OCI-LY1 (cell line): Measurements from ENCODE around the gene LRRC8B.

Source experiments
- H2AFZ ChIP-seq: fragments of 200-600 bp; sonication (generic), shearing (Covaris generic); 2 replicates; pipeline ENCODE4 v1.6.0; 2014; ENCODE audit warnings: antibody characterized with exemption, mild to moderate bottlenecking, low read length
- H3F3A ChIP-seq: fragments of 200-600 bp; sonication (generic), shearing (Covaris generic); 2 replicates; pipeline ENCODE4 v1.6.0; 2014; ENCODE audit warnings: mild to moderate bottlenecking, antibody characterized with exemption, low read length, moderate library complexity; ENCODE audit not compliant: insufficient read depth
- H3K27ac ChIP-seq: fragments of 200-600 bp; sonication (generic); 2 replicates; pipeline ENCODE4 v1.5.1; 2014; ENCODE audit warnings: low read length, mixed run types, mild to moderate bottlenecking, low read depth; ENCODE audit not compliant: poor library complexity, severe bottlenecking
- H3K27me3 ChIP-seq: fragments of 200-600 bp; sonication (generic); 2 replicates; pipeline ENCODE4 v1.6.0; 2014; ENCODE audit warnings: antibody characterized with exemption, mild to moderate bottlenecking, low read length, moderate library complexity; ENCODE audit not compliant: insufficient read depth
- H3K36me3 ChIP-seq: fragments of 200-600 bp; sonication (generic); 2 replicates; pipeline ENCODE4 v1.6.1; 2014; ENCODE audit warnings: mild to moderate bottlenecking, antibody characterized with exemption, low read length, moderate library complexity, mixed read lengths; ENCODE audit not compliant: insufficient read depth
- H3K4me1 ChIP-seq: fragments of 200-600 bp; sonication (generic); 2 replicates; pipeline ENCODE4 v1.5.1; 2014; ENCODE audit warnings: mild to moderate bottlenecking, low read length, moderate library complexity; ENCODE audit not compliant: insufficient read depth, severe bottlenecking
- H3K4me2 ChIP-seq: fragments of 200-600 bp; sonication (generic), shearing (Covaris generic); 2 replicates; pipeline ENCODE4 v1.6.1; 2014; ENCODE audit warnings: low read length
- H3K4me3 ChIP-seq: fragments of 200-600 bp; sonication (generic); 2 replicates; pipeline ENCODE4 v1.5.1; 2014; ENCODE audit warnings: low read length, low read depth, mild to moderate bottlenecking, mixed read lengths; ENCODE audit not compliant: poor library complexity, severe bottlenecking
- H3K79me2 ChIP-seq: fragments of 200-600 bp; shearing (Covaris generic); 2 replicates; pipeline ENCODE4 v1.6.1; 2016; ENCODE audit warnings: mixed run types, low read length, mixed read lengths; ENCODE audit not compliant: insufficient read depth
- H3K9ac ChIP-seq: fragments of 200-600 bp; sonication (generic), shearing (Covaris generic); 2 replicates; pipeline ENCODE4 v1.6.1; 2014; ENCODE audit warnings: mild to moderate bottlenecking, low read length, mixed read lengths
- H3K9me2 ChIP-seq: fragments of 200-600 bp; sonication (generic), shearing (Covaris generic); 2 replicates; pipeline ENCODE4 v1.6.1; 2014; ENCODE audit warnings: low read depth, mild to moderate bottlenecking, low read length, mixed read lengths
- H3K9me3 ChIP-seq: fragments of 200-600 bp; shearing (Covaris generic); 2 replicates; pipeline ENCODE4 v1.6.1; 2014; ENCODE audit warnings: low read length, mixed read lengths
- H4K20me1 ChIP-seq: fragments of 200-600 bp; sonication (generic), shearing (Covaris generic); 2 replicates; pipeline ENCODE4 v1.6.0; 2016; ENCODE audit warnings: mild to moderate bottlenecking, low read length; ENCODE audit not compliant: insufficient read depth
- EZH2 ChIP-seq: fragments of 200-600 bp; sonication (generic), shearing (Covaris generic); IDR thresholded peaks from 2 replicates; pipeline ENCODE4 v1.8.0; 2017; ENCODE audit warnings: borderline replicate concordance, mixed run types, mild to moderate bottlenecking, antibody characterized with exemption, low read length, moderate library complexity, mixed read lengths
- TF ChIP-seq, protein P1 (sequence below): fragments of 200-600 bp; sonication (generic), shearing (Covaris generic); IDR thresholded peaks from 2 replicates; pipeline ENCODE4 v1.5.1; 2017; ENCODE audit warnings: mild to moderate bottlenecking, antibody characterized with exemption, low read length, moderate library complexity, mixed read lengths

Gene LRRC8B

GRCh38 chr1:89599332-89599630 is 74.7 kb downstream of the LRRC8B start:
- TF ChIP-seq, protein P1, sequence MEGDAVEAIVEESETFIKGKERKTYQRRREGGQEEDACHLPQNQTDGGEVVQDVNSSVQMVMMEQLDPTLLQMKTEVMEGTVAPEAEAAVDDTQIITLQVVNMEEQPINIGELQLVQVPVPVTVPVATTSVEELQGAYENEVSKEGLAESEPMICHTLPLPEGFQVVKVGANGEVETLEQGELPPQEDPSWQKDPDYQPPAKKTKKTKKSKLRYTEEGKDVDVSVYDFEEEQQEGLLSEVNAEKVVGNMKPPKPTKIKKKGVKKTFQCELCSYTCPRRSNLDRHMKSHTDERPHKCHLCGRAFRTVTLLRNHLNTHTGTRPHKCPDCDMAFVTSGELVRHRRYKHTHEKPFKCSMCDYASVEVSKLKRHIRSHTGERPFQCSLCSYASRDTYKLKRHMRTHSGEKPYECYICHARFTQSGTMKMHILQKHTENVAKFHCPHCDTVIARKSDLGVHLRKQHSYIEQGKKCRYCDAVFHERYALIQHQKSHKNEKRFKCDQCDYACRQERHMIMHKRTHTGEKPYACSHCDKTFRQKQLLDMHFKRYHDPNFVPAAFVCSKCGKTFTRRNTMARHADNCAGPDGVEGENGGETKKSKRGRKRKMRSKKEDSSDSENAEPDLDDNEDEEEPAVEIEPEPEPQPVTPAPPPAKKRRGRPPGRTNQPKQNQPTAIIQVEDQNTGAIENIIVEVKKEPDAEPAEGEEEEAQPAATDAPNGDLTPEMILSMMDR, result no peak; the same call in 1 of the 2 replicates
- no peak for TF ChIP-seq EZH2
- H3K79me2 ChIP-seq, result no peaks in the 10 kb centered on the region
- H3K9ac ChIP-seq, result no peak overlapping the region

DNA sequence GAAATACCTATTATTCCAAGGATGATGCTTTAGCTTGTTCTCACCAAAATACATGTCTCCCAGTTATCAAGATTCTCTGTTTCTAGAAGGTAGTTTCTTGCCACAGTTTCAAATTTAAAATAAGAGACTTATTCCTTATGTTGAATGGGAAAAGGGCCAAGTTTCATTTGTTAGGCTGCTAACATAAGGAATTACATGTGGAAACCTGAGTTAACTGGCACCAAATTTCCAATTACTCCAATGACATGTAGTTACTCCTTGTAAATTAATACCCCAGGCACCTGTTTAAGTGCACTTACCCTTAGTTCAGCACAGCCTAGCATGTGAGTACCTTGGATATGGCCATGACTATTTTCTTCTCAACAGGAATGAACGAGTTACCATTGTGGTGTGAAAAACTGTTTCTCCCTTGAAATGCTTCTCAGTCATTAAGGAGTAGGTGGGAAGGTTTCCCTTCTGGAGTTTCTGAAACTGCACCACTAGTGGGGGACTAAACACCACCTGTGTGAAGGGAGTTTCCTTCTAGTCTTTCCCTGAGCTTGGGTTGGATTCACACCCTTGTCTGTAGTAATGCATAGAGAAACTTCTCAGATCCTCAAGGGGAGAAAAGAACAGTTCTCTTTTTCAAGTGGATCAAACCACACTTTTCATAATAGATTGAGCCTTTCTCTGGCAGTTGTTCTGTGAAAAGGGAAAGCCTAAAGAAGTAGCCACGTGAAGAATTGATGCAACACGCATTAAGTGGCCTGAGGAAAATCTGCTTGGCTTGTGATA is 76.0 kb downstream of the LRRC8B start:
- Histone ChIP-seq H3K9me3 (no peaks in the 10 kb centered on the region), H3K79me2 (no peaks in the 10 kb centered on the region), H3K4me2 (no peak overlapping the region), H2AFZ (no peak overlapping the region), H3K9me2 (no peaks in the 10 kb centered on the region), H3K9ac (no peak overlapping the region), H3F3A (no peaks in the 10 kb centered on the region), H3K36me3 (no peaks in the 10 kb centered on the region), H3K4me1 (no peaks in the 10 kb centered on the region), H3K27ac (no peak overlapping the region), H4K20me1 (no peaks in the 10 kb centered on the region), H3K27me3 (no peaks in the 10 kb centered on the region), H3K4me3 (no peak overlapping the region)
- TF ChIP-seq EZH2, result no peak
- TF ChIP-seq, protein P1, result no peak

More at GRCh38 chr1:89599332-89599630, 74.7 kb downstream of the LRRC8B start:
- H3K27me3 ChIP-seq, result no peaks in the 10 kb centered on the region
- no peak overlapping the region for H3K4me3 ChIP-seq
- no peak overlapping the region for H3K4me2 ChIP-seq
- no peaks in the 10 kb centered on the region for H3F3A ChIP-seq
- no peak overlapping the region for H3K27ac ChIP-seq
- H3K4me1 ChIP-seq, result peaks cover 12% of the 10 kb centered on the region
- peaks cover 4% of the 10 kb centered on the region; the same call in 1 of the 2 replicates for H3K36me3 ChIP-seq
- H4K20me1 ChIP-seq, result no peaks in the 10 kb centered on the region
- no peak overlapping the region for H2AFZ ChIP-seq
- no peaks in the 10 kb centered on the region for H3K9me2 ChIP-seq
- H3K9me3 ChIP-seq, result no peaks in the 10 kb centered on the region

DNA sequence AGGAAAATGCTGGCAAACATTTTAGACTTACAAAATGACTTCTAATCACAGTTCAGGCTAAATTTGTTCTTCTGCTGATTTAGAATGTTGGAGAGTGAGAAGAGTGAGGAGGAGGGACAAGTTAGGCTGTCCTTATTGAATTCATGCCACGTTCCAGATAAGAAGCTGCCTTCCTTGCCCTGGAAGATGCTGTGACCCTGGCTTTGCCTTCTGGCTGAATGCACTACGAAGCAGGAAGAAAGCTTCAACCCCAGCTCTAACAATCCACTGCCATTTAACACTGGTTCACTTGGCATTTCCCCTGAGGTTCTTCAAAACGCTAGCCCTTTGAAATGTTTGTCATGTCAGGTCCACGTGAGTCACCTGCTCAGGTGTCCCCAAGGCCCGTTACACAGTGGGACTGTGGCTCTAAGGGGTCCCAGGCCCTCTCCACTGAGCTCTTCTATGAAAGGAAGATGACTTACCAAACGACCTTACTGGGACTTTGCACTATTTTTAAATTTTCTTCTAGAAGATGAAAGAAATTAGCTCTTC is 78.3 kb downstream of the LRRC8B start:
- Histone ChIP-seq H3K4me1 (peaks cover 18% of the 10 kb centered on the region), H3K79me2 (no peaks in the 10 kb centered on the region), H3K27ac (no peak overlapping the region), H4K20me1 (no peaks in the 10 kb centered on the region), H3K36me3 (no peaks in the 10 kb centered on the region), H2AFZ (no peak overlapping the region), H3F3A (no peaks in the 10 kb centered on the region), H3K9me3 (no peaks in the 10 kb centered on the region), H3K9ac (no peak overlapping the region), H3K4me3 (no peak overlapping the region), H3K4me2 (no peak overlapping the region), H3K27me3 (no peaks in the 10 kb centered on the region), H3K9me2 (no peaks in the 10 kb centered on the region)
- TF ChIP-seq, protein P1, result no peak
- no peak for TF ChIP-seq EZH2
